ENCODE results near the gene NAV1.
"Not testable (repeated sequence)": the region's sequence is repeated elsewhere in the genome, so short reads cannot be mapped to it uniquely, and the experiment has no call there.

Gene NAV1

GRCh38 chr1:201503397-201504176 is 35.3 kb upstream of the NAV1 start:
- DNase-seq: peak; percentile 79

- no peak for DNase-seq
Observed at GRCh38 chr1:201504179-201504631, 34.7 kb upstream of the NAV1 start.

- DNase-seq: no peak
Observed at GRCh38 chr1:201504799-201505502, 34.0 kb upstream of the NAV1 start.

- DNase-seq: no peak
Observed at GRCh38 chr1:201505503-201505890, 33.4 kb upstream of the NAV1 start.

GRCh38 chr1:201506092-201506491 is 32.8 kb upstream of the NAV1 start:
- DNase-seq: no peak

- DNase-seq: peak; percentile 88
Observed at GRCh38 chr1:201506557-201507359, 32.2 kb upstream of the NAV1 start, which contains the start of gene CSRP1. CSRP1 (minus strand) TSS chr1:201507123; CDS start chr1:201496303, 10,820 bp downstream.

GRCh38 chr1:201507360-201507675 is 31.6 kb upstream of the NAV1 start:
- DNase-seq: no peak

GRCh38 chr1:201508809-201509208 is 30.1 kb upstream of the NAV1 start:
- no peak for DNase-seq

GRCh38 chr1:201509601-201510374 is 29.1 kb upstream of the NAV1 start:
- no peak for DNase-seq

- DNase-seq: no peak
Observed at GRCh38 chr1:201510734-201511133, 28.2 kb upstream of the NAV1 start.

- no peak for DNase-seq
Observed at GRCh38 chr1:201511396-201511940, 27.5 kb upstream of the NAV1 start.

GRCh38 chr1:201511941-201512539 is 26.9 kb upstream of the NAV1 start:
- DNase-seq: peak; percentile 71

GRCh38 chr1:201513498-201514243 is 25.3 kb upstream of the NAV1 start:
- no peak for DNase-seq

- no peak for DNase-seq
Observed at GRCh38 chr1:201514466-201514865, 24.5 kb upstream of the NAV1 start.

- no peak for DNase-seq
Observed at GRCh38 chr1:201515062-201515750, 23.7 kb upstream of the NAV1 start.

GRCh38 chr1:201515895-201516294 is 23.0 kb upstream of the NAV1 start:
- no peak for DNase-seq

- DNase-seq: no peak
Observed at GRCh38 chr1:201516511-201517127, 22.3 kb upstream of the NAV1 start.

GRCh38 chr1:201517631-201518030 is 21.3 kb upstream of the NAV1 start:
- no peak for DNase-seq

- no peak for DNase-seq
Observed at GRCh38 chr1:201518071-201518470, 20.9 kb upstream of the NAV1 start.

- not testable (repeated sequence) for DNase-seq
Observed at GRCh38 chr1:201520046-201520575, 18.8 kb upstream of the NAV1 start.

All from femur (tissue), 1 donor.